T follicular helper cell (primary cell): ENCODE measurements around the gene RASA3.
"Not testable (repeated sequence)": the region's sequence is repeated elsewhere in the genome, so short reads cannot be mapped to it uniquely, and the experiment has no call there.

Experiments used
- DNase-seq: peaks from one replicate; pipeline ENCODE4 v3.0.0-alpha.2; 2020; ENCODE audit warnings: low read depth

The RASA3 gene

GRCh38 chr13:114112826-114113322 is 19.5 kb downstream of the RASA3 start:
- DNase-seq, result no peak

- DNase-seq, result no peak
These were observed 20.1 kb downstream of the RASA3 start for GRCh38 chr13:114112231-114112825.

- no peak for DNase-seq
These were observed 20.8 kb downstream of the RASA3 start for GRCh38 chr13:114111577-114111976.

GRCh38 chr13:114110830-114111189 is 21.6 kb downstream of the RASA3 start:
- DNase-seq, result not testable (repeated sequence)

GRCh38 chr13:114110091-114110829 is 22.2 kb downstream of the RASA3 start:
- peak; percentile 74 for DNase-seq

GRCh38 chr13:114109641-114110041 is 22.8 kb downstream of the RASA3 start:
- DNase-seq, result peak; percentile 22

- DNase-seq, result no peak
These were observed 23.5 kb downstream of the RASA3 start for GRCh38 chr13:114108894-114109293.

GRCh38 chr13:114108141-114108761 is 24.2 kb downstream of the RASA3 start:
- no peak for DNase-seq

- no peak for DNase-seq
These were observed 24.7 kb downstream of the RASA3 start for GRCh38 chr13:114107686-114108081.

- no peak for DNase-seq
These were observed 25.3 kb downstream of the RASA3 start for GRCh38 chr13:114106991-114107685.

GRCh38 chr13:114106526-114106925 is 25.9 kb downstream of the RASA3 start:
- no peak for DNase-seq

GRCh38 chr13:114105521-114106225 is 26.8 kb downstream of the RASA3 start:
- DNase-seq, result no peak

GRCh38 chr13:114104655-114105520 is 27.5 kb downstream of the RASA3 start:
- no peak for DNase-seq

- DNase-seq, result no peak
These were observed 28.4 kb downstream of the RASA3 start for GRCh38 chr13:114103801-114104654.

GRCh38 chr13:114103289-114103621 is 29.2 kb downstream of the RASA3 start:
- DNase-seq, result not testable (repeated sequence)

GRCh38 chr13:114102521-114103288 is 29.7 kb downstream of the RASA3 start:
- DNase-seq, result no peak

- DNase-seq, result no peak
These were observed 30.3 kb downstream of the RASA3 start for GRCh38 chr13:114102131-114102520.

- no peak for DNase-seq
These were observed 30.9 kb downstream of the RASA3 start for GRCh38 chr13:114101358-114102130.
